NCI-H82 treated with DMSO at 0.1 percent for 48 hours (cell line): ENCODE data around the gene DRD4.
"Not testable (repeated sequence)": the region's sequence is repeated elsewhere in the genome, so short reads cannot be mapped to it uniquely, and the experiment has no call there.

ENCODE experiments used
- DNase-seq: peaks from one replicate; lab custom pipeline; 2025; ENCODE audit not compliant: unreplicated experiment; lab: John Stamatoyannopoulos, UW

The DRD4 gene

DNA sequence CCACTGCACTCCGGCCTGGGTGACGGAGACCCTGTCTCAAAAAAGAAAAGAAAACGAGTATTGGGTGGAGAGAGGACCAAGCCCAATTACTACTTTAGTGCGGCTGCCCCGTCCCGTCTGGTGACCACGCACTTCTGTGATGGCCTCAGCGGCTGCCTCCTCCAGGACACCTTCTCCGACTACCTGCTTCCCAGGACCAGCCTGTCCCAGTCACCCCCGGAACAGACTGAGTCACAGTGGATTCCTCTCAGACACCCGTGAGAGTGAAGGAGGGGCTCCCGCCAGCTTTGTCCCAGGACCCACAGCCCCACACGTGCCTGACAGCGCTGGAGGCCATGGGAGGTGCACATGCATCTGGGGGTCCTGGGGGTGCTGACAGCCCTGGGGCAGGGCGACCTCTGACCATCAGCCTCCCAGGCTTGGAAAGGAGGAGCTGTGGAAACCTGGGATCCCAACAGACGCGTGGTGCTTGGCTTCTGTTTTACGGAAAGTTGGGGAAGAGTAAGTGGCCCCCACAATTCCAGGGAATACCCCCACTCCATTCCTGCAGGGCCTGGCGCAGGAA is 4.8 kb downstream of the DRD4 start:
- no peak for DNase-seq

DNA sequence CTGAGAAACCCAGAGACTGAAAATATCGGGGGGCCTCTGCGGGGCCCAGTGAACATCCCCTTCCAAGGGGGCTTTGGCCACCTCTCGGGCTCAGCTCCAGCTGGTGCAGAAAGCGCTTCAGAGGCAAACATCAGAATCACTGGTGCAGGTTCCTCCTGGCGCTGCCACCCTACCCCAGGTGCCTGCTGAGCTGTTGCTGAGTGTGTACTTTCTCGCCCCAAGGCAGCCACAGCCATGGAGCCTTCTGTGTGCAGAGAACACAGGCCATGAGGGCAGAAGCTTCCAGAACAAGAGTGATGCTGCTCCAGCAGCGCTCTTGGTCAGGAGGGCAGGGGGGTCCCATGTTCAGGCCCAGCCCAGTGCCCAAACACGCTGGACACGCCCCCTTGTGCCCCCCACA is 6.3 kb downstream of the DRD4 start:
- no peak for DNase-seq

DNA sequence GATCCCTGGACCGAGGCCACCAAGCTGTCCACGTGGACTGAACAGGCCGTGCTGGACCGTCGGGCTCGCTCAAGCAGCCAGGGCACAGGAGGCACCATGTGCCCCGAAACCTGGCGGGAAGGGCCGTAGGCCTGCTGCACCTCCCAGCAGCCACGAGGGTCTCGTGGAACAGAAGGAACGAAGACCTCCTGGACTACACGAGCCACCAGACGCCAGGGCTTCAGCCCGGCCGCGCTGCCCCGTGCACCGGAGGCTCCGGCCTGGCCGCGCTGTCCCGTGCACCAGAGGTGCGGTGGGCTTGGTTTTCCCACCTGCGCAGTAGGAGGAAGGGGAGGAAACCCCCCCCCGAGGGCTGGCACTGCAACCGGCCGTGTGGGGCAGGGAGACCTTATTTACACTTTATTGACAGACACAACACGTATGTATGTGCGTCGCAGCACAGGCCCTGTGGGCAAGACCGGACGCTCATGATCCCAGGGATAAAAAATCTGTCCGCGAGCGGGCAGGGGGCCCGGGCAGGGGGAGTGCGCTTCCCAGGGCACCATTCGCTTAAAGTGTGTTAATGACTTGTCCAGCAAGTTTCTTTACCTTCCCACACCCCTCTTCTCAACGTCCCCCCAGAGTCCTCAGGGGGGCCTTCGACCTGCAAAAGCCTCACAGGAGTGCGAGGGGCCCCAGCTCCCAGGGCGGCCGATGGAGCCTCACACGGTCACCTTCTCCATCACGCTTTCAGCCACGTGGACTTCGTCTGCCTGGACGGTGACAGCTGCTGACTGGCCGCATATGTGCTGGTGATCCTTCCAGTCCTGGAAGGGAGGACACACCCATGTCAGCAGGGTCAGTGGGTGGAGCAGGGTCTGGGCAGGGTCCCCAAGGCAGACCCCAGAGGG is 7.0 kb downstream of the DRD4 start:
- no peak for DNase-seq

DNA sequence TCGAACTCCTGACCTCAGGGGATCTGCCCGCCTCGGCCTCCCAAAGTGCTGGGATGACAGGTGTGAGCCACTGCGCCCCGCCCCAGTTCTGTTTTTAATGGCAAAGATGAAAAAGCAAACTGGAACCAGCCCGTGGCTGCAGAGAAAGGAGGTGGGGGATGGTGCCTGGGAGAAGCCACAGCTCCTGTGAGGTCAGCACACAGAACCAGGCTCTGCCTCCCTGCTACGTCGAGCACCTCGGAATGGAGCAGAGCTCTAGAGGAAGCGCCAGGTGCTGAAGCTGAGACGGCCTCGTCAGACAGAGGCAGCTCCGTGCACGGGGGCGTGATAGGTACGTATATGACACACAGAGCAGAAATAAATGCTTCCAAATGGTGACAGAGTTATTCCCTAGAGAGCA is 8.5 kb downstream of the DRD4 start:
- DNase-seq, result no peak

DNA sequence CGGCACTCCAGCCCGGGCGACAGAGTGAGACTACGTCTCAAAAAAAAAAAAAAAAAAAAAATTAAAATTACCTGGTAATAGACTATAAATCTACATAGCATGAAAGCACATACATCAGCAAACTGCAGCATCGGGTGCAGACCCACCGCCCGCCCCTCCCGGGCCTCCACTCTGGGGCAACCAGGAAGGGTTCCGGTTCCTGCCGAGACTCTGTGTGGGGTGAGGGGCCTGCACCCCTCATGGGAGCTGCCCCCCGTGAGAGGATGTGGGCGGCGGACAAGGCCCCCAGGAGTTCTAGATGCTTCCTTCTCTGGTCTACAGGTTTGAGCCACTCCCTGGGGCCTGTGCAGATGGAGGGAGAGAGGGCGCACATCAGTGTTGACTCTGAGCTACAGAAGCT is 9.1 kb downstream of the DRD4 start:
- DNase-seq, result no peak

DNA sequence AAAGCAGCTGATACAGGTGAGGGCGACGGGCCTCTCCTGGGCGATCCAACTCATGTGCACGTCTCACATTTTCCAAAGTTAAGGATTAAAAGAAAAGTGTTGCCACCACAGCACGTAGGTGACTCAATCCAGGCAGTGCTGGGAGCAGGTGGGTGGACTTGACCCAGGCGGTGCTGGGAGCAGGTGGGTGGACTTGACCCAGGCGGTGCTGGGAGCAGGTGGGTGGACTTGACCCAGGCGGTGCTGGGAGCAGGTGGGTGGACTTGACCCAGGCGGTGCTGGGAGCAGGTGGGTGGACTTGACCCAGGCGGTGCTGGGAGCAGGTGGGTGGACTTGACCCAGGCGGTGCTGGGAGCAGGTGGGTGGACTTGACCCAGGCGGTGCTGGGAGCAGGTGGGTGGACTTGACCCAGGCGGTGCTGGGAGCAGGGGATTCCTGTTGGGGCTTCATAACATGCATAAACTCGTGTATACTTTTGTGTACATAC is 10.6 kb downstream of the DRD4 start:
- not testable (repeated sequence) for DNase-seq

DNA sequence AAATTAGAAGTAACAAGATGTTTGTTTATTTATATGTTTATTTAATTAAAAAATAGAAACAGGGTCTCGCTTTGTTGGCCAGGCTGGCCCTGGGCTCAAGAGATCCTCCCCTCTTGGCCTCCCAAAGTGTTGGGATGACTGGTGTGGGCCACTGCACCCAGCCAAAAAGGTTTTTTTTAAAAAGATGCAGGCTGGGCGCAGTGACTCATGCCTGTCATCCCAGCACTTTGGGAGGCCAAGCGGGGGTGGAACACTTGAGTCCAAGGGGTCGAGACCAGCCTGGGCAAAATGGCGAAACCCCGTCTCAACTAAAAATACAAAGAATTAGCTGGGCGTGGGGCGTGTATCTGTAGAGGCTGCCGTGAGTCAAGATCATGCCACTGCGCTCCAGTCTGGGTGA is 13.4 kb downstream of the DRD4 start:
- no peak for DNase-seq

DNA sequence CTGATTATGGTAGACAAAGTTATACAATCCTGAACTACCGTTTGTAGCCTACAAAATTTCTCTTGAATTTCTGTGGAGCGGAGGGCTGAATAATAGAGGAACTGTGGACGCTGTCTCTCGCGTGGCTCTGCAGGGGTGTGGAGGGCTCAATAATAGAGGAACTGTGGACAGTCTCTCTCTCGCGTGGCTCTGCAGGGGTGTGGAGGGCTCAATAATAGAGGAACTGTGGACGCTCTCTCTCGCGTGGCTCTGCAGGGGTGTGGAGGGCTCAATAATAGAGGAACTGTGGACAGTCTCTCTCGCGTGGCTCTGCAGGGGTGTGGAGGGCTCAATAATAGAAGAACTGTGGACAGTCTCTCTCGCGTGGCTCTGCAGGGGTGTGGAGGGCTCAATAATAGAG is 16.1 kb downstream of the DRD4 start:
- not testable (repeated sequence) for DNase-seq

DNA sequence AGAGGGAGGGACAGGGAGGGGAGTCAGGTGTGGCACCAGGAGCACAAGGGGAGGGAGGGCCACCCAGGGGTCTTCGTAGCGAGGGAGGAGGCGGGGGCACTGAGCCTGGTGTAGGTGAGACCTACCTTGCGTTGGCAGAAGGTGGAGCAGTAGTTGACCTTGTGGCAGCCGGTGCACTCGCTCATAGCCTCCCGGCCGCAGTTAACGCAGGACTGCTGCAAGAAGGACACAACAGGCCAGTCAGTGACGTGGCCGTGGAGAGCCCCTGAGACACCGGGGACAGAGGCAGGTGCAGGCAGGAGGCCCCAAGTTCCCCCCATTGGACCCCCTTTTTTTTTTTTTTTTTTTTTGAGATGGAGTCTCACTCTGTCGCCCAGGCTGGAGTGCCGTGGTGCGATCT is 16.8 kb downstream of the DRD4 start:
- no peak for DNase-seq

DNA sequence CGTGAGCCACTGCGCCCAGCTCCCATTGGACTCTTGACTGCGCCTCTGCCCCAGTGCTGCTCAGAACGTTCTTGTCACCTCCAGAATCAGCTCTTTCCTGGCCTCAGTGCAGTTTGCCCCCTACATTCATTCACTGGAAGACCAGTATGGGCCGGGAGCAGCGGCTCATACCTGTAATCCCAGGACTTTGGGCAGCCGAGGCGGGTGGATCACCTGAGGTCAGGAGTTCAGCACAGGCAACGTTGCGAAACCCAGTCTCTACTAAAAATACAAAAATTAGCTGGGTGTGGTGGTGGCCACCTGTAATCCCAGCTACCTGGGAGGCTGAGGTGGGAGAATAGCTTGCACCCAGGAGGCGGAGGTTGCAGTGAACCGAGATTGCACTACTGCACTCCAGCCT is 17.4 kb downstream of the DRD4 start:
- DNase-seq, result not testable (repeated sequence)

DNA sequence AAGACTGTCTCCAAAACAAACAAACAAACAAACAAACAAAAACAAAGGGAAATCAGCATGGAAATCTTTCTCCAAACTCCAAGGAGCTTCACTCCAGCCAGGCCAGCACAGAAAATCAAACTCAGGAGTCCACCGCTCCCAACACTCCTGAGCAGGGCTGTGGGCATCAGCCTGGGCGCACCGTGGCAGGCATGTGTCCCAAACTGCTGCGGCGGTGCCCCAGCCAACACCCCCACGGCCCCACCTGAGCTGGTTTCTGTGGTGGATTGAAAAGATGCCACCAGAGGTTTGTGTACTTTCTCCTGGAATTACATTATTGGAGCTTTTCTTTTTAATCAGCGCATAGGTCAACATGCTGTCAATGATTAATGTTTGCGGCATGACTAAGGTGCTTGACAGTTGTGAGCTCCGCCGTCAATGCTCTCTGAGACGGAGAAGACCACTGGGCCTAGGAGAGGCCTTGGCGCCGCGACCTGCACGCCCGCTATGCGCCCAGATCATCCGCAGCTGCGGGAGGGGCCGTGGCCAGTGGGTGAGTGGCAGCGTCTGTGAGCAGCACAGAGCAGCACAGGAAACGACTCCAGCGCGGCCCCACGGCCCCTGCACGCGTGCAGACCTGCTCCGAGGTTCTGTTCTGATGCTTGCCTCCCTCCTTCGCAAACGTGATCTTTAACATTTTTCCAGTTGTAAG is 18.1 kb downstream of the DRD4 start:
- DNase-seq, result no peak

DNA sequence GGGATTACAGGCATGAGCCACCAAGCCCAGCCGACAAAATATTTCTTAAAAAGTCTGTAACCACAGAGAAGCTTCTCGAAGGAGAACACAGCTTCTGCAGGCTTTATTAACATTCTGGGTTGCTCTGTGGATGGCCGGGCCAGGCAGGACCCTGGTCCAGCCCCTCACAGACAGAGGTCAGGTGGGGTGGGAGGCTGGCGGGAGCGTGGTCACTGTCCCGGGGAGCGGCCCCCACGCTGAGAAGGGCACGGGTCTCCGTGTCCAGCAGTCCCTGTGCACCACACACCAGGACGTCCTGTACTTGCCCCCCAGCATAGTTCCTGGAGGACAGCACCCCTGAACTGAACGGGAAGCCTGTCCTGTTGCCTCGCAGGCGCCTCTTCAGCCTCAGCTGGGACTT is 19.4 kb downstream of the DRD4 start:
- DNase-seq, result no peak

DNA sequence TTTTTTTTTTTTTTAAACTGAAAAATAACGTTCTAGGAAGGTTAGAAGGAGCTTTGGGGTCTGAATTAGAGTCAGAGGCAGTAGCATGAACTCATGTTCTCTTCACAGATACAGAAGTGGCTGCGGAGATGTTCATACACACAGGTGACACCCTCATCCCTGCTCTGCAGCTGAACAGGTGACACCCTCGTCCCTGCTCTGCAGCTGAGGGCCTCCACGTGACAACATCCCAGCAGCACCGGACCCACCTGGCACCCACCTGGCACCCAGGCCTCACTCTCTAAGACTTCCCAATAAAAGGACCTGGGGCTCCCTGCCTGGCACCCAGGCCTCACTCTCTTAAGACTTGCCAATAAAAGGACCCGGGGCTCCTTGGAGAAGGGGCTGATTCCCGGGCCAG is 19.8 kb downstream of the DRD4 start:
- no peak for DNase-seq

DNA sequence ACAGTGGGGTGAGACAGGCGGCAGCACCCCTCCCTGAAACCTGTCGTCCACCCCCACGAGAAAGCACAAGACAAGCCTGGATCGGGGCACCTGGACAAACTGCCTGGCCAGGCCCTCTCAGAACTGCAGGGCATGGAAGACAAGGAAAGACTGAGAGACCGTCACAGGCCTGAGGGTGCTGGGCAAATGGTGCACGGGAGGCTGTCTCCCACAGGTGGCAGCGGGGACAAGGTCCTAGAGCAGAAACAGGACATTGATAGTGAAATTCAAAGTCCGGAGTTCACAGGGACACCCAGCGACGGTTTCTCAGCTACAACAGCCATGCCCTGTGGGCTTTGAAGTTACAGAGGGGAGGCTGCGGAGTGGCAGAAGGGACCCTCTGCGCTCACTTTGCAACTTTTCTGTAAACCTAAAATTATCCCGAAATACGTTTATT is 20.6 kb downstream of the DRD4 start:
- DNase-seq, result no peak

DNA sequence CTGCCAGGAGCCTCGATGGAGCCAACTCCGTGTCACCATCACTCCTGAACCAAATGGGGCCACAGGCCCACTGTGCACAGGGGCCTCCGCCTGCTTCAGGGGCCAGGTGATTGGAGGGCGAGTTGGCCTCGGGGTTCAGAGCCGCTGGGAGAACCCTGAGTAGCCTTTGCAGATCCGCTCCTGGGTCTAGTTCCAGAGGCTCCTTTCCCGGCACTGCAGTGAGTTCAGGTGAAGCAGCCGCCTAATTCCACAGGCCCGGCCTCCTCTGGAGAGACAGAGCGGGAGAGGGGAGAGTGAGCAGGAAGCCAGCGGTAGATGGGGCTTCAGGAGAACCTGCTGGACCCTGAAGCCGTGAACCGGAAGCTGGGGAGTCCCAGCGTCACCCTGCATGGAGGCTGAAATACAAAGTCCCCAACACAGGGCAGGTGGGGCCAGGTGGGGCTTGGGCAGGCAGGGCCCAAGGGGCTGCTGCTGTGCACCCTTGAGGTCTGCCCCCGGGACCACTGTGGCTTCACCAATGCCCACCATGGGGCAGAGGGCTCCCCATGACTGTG is 22.5 kb downstream of the DRD4 start:
- no peak for DNase-seq

DNA sequence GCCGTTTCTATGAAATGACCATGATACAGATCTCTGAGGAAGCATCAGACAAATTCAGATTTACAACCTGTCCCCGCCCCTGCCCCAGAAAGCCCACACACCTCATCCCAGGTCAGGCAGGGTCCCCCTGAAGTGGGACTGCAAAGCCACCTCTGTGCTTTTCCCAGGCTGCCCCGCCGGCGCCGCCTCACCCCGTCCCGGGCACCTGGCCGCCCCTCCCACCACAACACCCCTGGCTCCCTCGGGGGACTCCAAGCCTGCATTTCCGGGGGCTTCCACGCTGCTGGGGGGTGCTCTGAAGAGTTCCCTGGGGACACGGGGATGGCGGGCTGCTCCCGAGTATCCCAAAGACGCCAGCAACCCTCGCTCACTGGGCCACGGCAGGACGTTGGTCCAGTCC is 23.2 kb downstream of the DRD4 start:
- no peak for DNase-seq

DNA sequence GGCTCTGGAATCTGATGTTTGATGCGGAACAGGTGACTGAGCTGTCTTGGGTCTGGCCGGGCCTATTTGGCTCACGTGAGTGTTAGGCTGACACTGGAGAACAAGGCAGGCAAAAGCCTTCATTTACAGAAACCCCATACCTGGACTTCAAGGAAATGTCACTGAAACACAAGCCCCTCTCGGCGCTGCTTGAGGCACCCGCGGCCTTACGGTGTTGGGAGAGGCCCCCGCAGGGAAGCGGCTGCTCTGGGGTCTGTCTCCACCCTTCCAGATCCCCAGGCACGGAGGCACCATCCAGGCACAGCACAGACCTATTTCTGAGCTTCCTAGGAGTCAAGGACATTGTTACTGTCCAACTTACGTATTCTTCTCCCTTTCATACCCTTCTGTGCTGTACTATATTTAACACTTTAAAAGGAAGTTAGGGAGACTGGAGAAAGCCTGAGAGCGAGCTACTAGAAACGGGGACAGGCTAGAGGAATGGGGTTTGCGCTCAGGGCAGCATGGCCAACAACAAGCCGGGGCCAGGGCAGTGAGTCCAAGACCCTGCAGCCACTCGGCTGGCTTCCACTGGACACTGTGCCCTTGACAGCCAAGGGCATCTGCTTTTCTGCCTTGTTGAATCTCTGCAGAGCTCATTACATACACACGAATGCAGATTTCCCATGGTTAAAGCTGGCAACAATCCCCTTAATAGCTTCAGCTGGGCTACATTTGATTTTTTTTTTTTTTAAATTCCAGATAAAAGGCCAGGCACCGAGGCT is 23.8 kb downstream of the DRD4 start:
- no peak for DNase-seq

DNA sequence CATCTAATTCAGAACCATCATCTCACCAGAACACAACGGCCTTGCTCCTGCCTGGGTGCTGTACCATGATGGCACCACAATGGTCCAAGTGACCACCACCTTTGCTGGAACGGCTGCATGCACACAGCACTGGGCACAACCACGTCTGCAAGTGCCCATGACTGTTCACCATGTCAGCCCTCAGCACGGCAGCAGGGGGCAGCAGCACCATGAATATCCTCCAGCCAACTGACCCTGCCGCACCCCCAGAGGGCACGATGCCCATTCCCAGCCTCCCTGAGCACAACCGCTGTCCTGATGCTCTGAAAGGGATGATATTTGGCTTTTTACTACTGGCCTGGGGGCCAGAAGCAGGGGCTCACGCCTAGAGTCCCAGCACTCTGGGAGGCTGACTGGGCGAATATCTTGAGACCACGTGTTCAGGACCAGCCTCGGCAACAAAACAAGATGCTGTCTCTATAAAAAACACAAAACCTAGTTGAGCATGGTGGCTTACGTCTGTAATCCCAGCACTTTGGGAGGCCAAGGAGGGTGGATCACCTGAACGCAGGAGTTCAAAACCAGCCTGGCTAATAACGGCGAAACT is 25.7 kb downstream of the DRD4 start:
- DNase-seq, result no peak

DNA sequence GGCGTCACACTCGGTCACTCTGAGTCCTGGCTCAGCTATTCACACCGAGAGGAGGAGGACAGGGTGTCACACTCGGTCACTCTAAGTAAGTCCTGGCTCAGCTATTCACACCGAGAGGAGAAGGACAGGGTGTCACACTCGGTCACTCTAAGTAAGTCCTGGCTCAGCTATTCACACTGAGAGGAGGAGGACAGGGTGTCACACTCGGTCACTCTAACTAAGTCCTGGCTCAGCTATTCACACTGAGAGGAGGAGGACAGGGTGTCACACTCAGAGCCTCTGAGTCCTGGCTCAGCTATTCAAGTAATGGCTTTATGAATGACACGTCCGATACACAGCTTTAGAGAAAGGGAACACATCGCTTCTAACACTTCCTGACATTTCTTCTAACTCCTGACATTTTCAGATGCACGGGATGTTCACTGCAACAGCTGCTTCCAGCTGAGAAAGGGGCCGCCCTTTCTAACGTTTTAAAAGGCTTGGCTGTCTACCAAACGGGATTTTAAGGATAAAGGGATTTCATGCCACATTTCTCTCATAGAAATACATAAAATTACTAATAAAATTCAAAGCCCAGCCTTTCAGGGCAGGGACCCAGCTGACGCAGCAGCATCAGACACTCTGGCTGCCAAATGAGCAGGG is 28.1 kb downstream of the DRD4 start:
- no peak for DNase-seq

DNA sequence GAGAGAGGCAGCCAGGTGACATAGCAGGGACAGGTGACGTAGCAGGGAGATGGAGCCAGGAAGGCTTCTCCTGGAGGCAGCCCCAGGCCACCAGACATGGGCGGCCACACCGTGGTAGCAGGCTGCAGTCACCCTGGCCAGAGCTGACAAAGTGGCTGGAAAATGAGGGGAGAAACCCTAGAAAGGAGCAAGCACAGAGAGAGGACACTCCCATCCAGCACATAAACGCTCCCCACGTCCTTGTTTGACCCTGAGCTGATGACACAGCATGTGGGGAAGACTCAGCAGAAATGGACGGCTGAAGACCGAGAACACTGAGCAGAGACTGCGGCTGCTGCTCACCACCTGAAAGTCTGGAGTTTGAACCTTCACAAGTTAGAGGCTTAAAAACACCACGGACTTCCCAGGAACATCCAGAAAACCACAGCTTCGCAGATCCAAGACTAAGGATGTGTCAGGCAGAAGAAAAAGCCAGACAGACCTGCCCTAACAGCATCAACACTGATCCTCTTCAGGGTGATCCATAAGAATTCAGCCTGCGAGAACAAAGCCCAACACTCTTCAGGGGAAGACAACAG is 28.7 kb downstream of the DRD4 start:
- no peak for DNase-seq
